Measurements from ENCODE around the gene MYMX. TPM values are rescaled to one million over a fixed set of nuclear protein-coding genes. Genes with fewer than 3 reads are reported as not detected.

The MYMX gene
- total RNA-seq, 1 donor from 2014 or later: not detected

DNA sequence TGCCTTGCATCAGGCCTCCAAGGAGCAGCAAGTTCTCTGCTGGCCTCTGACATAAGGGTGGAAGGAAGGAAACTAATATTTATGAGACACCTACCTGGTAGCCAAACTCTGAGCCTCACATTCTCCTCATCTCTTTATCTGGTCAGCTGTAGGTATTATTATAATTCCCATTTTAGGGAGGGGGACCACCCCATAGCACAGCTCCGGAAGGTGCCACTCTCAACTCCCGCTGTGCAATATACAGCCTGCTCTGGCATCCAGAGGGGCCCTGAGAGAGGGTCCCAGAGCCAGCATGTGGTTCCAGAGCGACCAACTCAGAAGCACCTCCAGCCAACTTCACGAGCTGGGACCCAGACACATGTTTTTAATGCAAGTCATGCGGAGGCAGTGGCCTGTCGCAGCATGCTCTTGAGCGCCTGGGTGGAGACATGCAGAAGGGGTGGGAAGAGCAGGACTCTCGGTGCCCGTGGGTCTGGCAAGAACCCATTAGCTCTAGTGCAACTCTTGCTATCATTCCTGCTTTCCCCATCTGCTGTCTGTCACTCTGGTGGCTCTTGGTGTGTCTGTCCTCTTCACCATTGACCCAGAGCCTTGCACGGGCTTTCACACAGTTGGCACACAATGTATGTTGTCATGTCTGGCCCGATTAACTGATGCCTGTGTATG lies 15.0 kb upstream of the MYMX start:
- Mint-ChIP-seq H3K27me3 (ENCODE audit: unreplicated experiment) (no peaks in the 10 kb centered on the region), H3K36me3 (ENCODE audit: unreplicated experiment) (no peaks in the 10 kb centered on the region), H3K9me3 (ENCODE audit: unreplicated experiment) (no peaks in the 10 kb centered on the region), H3K4me1 (ENCODE audit: unreplicated experiment) (peaks cover 15% of the 10 kb centered on the region), H3K4me3 (ENCODE audit: unreplicated experiment) (no peak overlapping the region), H3K27ac (ENCODE audit: unreplicated experiment) (no peak overlapping the region)
- DNase-seq (ENCODE audit: extremely low spot score, unreplicated experiment): no peak
- TF ChIP-seq, protein P1, sequence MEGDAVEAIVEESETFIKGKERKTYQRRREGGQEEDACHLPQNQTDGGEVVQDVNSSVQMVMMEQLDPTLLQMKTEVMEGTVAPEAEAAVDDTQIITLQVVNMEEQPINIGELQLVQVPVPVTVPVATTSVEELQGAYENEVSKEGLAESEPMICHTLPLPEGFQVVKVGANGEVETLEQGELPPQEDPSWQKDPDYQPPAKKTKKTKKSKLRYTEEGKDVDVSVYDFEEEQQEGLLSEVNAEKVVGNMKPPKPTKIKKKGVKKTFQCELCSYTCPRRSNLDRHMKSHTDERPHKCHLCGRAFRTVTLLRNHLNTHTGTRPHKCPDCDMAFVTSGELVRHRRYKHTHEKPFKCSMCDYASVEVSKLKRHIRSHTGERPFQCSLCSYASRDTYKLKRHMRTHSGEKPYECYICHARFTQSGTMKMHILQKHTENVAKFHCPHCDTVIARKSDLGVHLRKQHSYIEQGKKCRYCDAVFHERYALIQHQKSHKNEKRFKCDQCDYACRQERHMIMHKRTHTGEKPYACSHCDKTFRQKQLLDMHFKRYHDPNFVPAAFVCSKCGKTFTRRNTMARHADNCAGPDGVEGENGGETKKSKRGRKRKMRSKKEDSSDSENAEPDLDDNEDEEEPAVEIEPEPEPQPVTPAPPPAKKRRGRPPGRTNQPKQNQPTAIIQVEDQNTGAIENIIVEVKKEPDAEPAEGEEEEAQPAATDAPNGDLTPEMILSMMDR (IDR thresholded peaks at IDR 0.05): no peak

DNA sequence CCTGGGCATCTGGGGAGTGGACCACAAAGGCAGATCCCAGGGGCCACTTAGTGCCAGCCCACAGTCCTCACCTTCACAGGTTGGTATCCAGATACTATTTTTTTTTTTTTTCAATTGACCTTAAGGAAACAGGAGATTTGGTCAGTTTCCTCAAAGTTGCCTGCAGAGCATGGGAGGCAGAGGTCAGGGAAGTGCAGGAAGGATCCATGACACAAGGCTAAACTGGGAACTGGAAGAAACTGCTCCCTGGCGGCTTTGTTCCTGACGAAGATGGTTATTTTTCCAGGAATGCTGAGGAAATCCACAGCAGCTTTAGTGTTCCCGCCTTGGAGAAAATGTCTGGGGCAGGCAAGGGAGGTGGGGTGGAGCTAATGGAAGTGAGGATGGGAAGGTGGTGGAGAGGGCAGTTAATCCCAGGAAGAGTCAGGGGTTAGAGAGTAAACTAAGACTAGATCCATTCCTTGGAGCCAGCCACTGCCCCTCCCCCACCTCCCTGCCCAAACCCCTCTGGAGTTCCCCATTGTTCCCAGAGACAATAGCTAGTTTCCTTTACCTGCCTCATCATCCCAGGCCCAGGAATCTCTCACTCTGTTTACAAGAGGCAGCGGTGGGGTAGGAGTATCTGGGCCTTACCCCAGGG lies 14.3 kb upstream of the MYMX start:
- Mint-ChIP-seq H3K4me1 (ENCODE audit: unreplicated experiment) (peaks cover 15% of the 10 kb centered on the region), H3K27me3 (ENCODE audit: unreplicated experiment) (no peaks in the 10 kb centered on the region), H3K27ac (ENCODE audit: unreplicated experiment) (no peak overlapping the region), H3K36me3 (ENCODE audit: unreplicated experiment) (no peaks in the 10 kb centered on the region), H3K9me3 (ENCODE audit: unreplicated experiment) (no peaks in the 10 kb centered on the region), H3K4me3 (ENCODE audit: unreplicated experiment) (no peak overlapping the region)
- TF ChIP-seq, protein P1 (IDR thresholded peaks at IDR 0.05): no peak
- DNase-seq (ENCODE audit: extremely low spot score, unreplicated experiment): no peak

DNA sequence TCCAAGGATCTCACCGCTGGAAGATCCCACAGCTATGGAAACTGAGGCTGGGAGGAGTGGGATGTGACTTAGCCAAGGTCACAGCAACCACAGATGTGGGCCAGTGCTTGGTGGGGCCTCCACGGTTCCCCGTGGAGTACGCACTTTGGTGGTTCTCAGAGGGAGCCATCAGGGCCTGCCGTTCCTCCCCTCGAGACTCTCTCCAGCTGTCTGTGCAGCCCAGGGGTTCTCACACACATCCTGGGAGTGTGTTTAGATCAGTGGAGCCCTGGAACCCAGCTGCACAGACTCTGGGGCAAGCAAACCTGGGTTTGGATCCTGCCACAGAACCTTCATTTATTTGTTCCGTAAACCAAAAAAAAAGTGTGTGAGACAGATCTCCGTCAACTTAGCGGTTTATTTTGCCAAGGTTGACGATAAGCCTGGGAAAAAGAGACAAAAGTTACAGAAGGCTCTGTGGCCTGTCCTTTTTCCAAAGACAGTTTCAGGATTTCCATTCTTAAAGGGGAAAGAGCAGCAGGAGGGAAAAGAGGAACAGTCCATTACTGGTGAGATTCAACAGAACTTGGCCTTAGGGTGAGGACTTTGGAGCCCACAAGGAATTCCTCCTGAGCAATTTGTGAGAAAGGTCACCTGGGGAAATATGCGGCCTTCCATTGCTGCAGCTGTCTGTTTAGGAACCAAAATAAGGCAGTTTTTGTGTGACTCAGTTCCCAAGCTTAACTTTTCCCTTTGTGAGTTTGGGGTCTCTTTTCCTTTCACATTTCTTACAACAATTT lies 13.6 kb upstream of the MYMX start:
- no peak for DNase-seq (ENCODE audit: extremely low spot score, unreplicated experiment)
- H3K4me1 Mint-ChIP-seq (ENCODE audit: unreplicated experiment): peaks cover 15% of the 10 kb centered on the region
- peak overlapping the region; percentile 44 for H3K27ac Mint-ChIP-seq (ENCODE audit: unreplicated experiment)
- TF ChIP-seq, protein P1 (IDR thresholded peaks at IDR 0.05): no peak
- no peaks in the 10 kb centered on the region for H3K27me3 Mint-ChIP-seq (ENCODE audit: unreplicated experiment)
- H3K36me3 Mint-ChIP-seq (ENCODE audit: unreplicated experiment): peaks cover 2% of the 10 kb centered on the region
- H3K9me3 Mint-ChIP-seq (ENCODE audit: unreplicated experiment): no peaks in the 10 kb centered on the region
- no peak overlapping the region for H3K4me3 Mint-ChIP-seq (ENCODE audit: unreplicated experiment)

DNA sequence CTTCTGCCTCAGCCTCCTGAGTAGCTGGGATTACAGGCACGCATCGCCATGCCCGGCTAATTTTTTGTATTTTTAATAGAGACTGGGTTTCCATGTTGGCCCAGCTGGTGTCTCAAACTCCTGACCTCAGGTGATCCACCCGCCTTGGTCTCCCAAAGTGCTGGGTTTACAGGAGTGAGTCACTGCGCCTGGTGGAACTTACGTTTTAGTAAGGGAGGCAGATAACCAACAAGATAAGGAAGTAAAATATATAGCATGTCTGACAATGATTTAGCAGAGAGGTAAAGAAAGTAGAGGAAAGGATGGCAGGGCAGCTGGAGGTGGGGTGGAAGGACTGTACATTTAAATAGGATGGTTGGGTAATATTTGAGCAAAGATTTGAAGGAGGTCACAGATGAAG lies 12.8 kb upstream of the MYMX start:
- peaks cover 2% of the 10 kb centered on the region for H3K36me3 Mint-ChIP-seq (ENCODE audit: unreplicated experiment)
- no peaks in the 10 kb centered on the region for H3K27me3 Mint-ChIP-seq (ENCODE audit: unreplicated experiment)
- TF ChIP-seq, protein P1 (IDR thresholded peaks at IDR 0.05): no peak
- H3K9me3 Mint-ChIP-seq (ENCODE audit: unreplicated experiment): no peaks in the 10 kb centered on the region
- no peak for DNase-seq (ENCODE audit: extremely low spot score, unreplicated experiment)
- H3K4me3 Mint-ChIP-seq (ENCODE audit: unreplicated experiment): no peak overlapping the region
- no peak overlapping the region for H3K27ac Mint-ChIP-seq (ENCODE audit: unreplicated experiment)
- peaks cover 15% of the 10 kb centered on the region for H3K4me1 Mint-ChIP-seq (ENCODE audit: unreplicated experiment)

DNA sequence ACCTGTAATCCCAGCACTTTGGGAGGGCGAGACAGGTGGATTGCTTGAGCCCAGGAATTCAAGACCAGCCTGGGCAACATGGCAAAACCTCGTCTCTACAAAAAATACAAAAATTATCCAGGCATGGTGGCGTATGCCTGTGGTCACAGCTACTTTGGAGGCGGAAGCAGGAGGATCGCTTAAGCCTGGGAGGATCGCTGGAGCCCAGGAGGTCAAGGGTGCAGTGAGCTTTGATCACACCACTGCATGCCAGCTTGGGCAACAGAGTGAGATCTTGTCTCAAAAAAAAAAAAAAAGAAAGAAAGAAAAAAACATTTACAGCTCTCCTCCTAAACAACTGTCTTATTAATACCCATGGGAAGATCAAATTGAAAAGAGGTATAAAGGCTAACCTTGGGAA lies 8.8 kb upstream of the MYMX start:
- no peak for DNase-seq (ENCODE audit: extremely low spot score, unreplicated experiment)
- no peak overlapping the region for H3K27ac Mint-ChIP-seq (ENCODE audit: unreplicated experiment)
- H3K4me3 Mint-ChIP-seq (ENCODE audit: unreplicated experiment): no peak overlapping the region
- H3K9me3 Mint-ChIP-seq (ENCODE audit: unreplicated experiment): no peaks in the 10 kb centered on the region
- H3K36me3 Mint-ChIP-seq (ENCODE audit: unreplicated experiment): peaks cover 2% of the 10 kb centered on the region
- TF ChIP-seq, protein P1 (IDR thresholded peaks at IDR 0.05): no peak
- H3K27me3 Mint-ChIP-seq (ENCODE audit: unreplicated experiment): no peaks in the 10 kb centered on the region
- peaks cover 6% of the 10 kb centered on the region for H3K4me1 Mint-ChIP-seq (ENCODE audit: unreplicated experiment)
